Right lobe of liver (tissue), 6 donors: Measurements from ENCODE around the gene SEMA3E. TPM values are rescaled to one million over a fixed set of nuclear protein-coding genes. Genes with fewer than 3 reads are reported as not detected.

Experiments
- ATAC-seq, 4 donors: fragments of 200-7000 bp; cut with Tn5 transposase; one replicate each; pipeline ENCODE4 v1.9.1; 2020; ENCODE audit warnings: mild to moderate bottlenecking in 4 of 4, moderate library complexity in 4 of 4
- DNase-seq, 3 donors: peaks; one replicate each; pipeline ENCODE4 v3.0.0-alpha.2; 2020
- H3K27ac ChIP-seq, 3 donors: fragments of 200-600 bp; one replicate each; pipeline ENCODE4 v1.8.0; 2022
- H3K27me3 ChIP-seq, 2 donors: fragments of 200-600 bp; one replicate each; pipeline ENCODE4 v1.8.0; 2022
- H3K36me3 ChIP-seq, 4 donors: fragments of 200-600 bp; sonication (generic) in 1 of 4; one replicate each; pipeline versions ENCODE4 v1.5.1 to v1.8.0; 2017 to 2022; ENCODE audit warnings: control low read depth in 1 of 4
- H3K4me1 ChIP-seq, 4 donors: fragments of 200-600 bp; sonication (generic) in 1 of 4; one replicate each; pipeline versions ENCODE4 v1.5.1 to v1.8.0; 2017 to 2022; ENCODE audit warnings: control low read depth in 1 of 4
- H3K4me3 ChIP-seq, 3 donors: fragments of 200-600 bp; one replicate each; pipeline ENCODE4 v1.8.0; 2022
- H3K9me3 ChIP-seq, 4 donors: fragments of 200-600 bp; sonication (generic) in 1 of 4; one replicate each; pipeline versions ENCODE4 v1.5.1 to v1.8.0; 2017 to 2022; ENCODE audit warnings: control low read depth in 1 of 4
- POLR2A ChIP-seq: fragments of 450-650 bp; IDR thresholded peaks from one replicate; pipeline ENCODE4 v1.6.1; 2017; ENCODE audit warnings: antibody characterized with exemption, mild to moderate bottlenecking
- WGBS: methylation state at CpG from one replicate; pipeline ENCODE4 v1.1.6; 2018; ENCODE audit warnings: low coverage, low lambda C conversion rate; ENCODE audit not compliant: insufficient coverage; ENCODE audit errors: missing lambda C conversion rate; 5-methylcytosine and 5-hydroxymethylcytosine counted together
- intact Hi-C, 2 donors: fragments of 100-400 bp; cut with DNase I; formaldehyde crosslinking; loops; one replicate each; pipeline versions ENCODE4 v1.11.2 to v1.14.1; 2022
- total RNA-seq, 6 experiments: library from RNA; depleted of rRNA in 2 of 6; stranded (reverse); fragments of >200 nt in 2 of 6; fragmentation: NEBNext Ultra II Directional in 3 of 6; extraction: Animal tissue kit (Norgen Biotek cat#: 25700) in 3 of 6; gene quantifications; one replicate each; pipeline versions ENCODE4 v1.1.0 to v1.2.4, GENCODE V29; 2016 to 2023
- TF ChIP-seq, protein P1 (sequence below), 4 donors: fragments of 200-600 bp in 3 of 4; fragments of 450-650 bp in 1 of 4; IDR thresholded peaks; one replicate each; pipeline versions ENCODE4 v1.5.1 to v1.8.0; 2016 to 2022; ENCODE audit warnings: antibody characterized with exemption in 4 of 4, mild to moderate bottlenecking in 2 of 4
- donor health status: DM: no; HTN: yes; CAD: no.
- donor health status: DM: no; HTN: no; CAD: no.
- donor health status: DM: no; HTN: no; CAD: no.
- donor health status: DM: no; HTN: yes; CAD: no.
- donor health status: DM: no; HTN: yes; CAD: no.

The SEMA3E gene
- total RNA-seq, 6 experiments from 2014 or later, result 0.06 to 1.0 (median 0.32) TPM

DNA sequence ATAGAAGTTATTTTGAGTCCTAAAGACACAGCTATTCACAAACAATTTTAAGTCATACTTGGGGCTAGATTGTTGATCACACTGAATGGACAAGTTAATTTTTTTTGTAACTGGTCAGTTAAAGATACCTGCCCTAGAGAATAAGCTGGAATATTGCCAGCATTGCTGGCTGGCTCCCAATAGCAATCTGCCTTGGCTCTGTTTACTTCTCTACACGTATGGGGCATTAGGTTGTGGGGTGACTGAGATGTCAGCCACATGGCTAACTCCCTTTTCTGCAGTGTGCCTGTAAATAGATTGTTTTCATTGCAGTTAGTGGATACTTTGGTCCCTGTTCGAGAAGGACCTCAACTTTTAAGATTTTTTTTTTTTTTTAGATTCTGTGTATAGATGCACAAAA, 128.2 kb downstream of the SEMA3E start:
- H3K27me3 ChIP-seq, result no peaks in the 10 kb centered on the region
- DNase-seq (no peak), ATAC-seq (no peak)
- TF ChIP-seq, protein P1, sequence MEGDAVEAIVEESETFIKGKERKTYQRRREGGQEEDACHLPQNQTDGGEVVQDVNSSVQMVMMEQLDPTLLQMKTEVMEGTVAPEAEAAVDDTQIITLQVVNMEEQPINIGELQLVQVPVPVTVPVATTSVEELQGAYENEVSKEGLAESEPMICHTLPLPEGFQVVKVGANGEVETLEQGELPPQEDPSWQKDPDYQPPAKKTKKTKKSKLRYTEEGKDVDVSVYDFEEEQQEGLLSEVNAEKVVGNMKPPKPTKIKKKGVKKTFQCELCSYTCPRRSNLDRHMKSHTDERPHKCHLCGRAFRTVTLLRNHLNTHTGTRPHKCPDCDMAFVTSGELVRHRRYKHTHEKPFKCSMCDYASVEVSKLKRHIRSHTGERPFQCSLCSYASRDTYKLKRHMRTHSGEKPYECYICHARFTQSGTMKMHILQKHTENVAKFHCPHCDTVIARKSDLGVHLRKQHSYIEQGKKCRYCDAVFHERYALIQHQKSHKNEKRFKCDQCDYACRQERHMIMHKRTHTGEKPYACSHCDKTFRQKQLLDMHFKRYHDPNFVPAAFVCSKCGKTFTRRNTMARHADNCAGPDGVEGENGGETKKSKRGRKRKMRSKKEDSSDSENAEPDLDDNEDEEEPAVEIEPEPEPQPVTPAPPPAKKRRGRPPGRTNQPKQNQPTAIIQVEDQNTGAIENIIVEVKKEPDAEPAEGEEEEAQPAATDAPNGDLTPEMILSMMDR (IDR thresholded peaks at IDR 0.05), result no peak
- TF ChIP-seq POLR2A, result no peak
- 14% methylated on average over 2 of the region's 2 CpGs for WGBS
- H3K36me3 ChIP-seq, result no peaks in the 10 kb centered on the region
- no peak overlapping the region for H3K4me3 ChIP-seq
- no peak overlapping the region for H3K27ac ChIP-seq
- H3K4me1 ChIP-seq, result no peaks in the 10 kb centered on the region
- H3K9me3 ChIP-seq, result no peaks in the 10 kb centered on the region
- intact Hi-C loops, result no loop called here

- H3K27ac ChIP-seq, result no peak overlapping the region
- intact Hi-C loops, result no loop called here
These were observed 129.7 kb downstream of the SEMA3E start for GRCh38 chr7:83519240-83519639.

DNA sequence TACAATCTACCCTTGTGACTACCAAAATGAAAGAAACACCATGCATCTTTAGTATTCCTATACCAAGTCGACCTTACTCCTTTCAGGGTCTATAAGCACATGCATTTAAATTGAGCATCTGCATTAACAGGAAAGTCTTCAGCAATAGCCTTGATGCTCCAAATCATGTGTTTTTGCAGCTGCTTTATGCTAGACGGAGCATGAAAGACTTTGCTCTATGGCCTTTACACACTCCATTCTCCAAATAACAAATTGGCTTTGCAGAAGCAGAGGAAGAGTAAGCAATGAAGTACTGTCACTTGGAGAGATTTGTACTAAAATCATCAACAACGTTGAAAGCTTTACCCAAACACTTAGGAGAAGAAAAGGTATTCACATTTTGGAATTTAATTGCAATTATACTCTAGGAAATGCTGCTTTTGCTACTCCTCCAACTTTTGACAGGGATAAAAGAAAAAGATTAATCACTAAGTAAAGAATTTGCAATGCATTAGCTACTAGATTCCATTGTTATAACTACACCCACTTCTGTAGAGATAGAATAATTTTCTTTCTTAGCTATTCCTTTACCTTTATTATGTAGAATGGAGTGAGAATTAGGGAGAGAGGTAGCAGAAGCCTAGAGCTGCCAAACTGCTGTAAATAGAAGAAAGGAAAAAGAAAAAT, 131.8 kb downstream of the SEMA3E start:
- intact Hi-C loops, result no loop called here

More at GRCh38 chr7:83519240-83519639, 129.7 kb downstream of the SEMA3E start:
- 69% methylated on average over 2 of the region's 2 CpGs for WGBS
- Histone ChIP-seq H3K4me1 (no peaks in the 10 kb centered on the region), H3K4me3 (no peak overlapping the region), H3K27me3 (no peaks in the 10 kb centered on the region), H3K9me3 (no peaks in the 10 kb centered on the region), H3K36me3 (no peaks in the 10 kb centered on the region)
- DNase-seq (no peak), ATAC-seq (no peak)
- TF ChIP-seq POLR2A, result no peak
- TF ChIP-seq, protein P1 (IDR thresholded peaks at IDR 0.05), result no peak

GRCh38 chr7:83514977-83515376, 134.0 kb downstream of the SEMA3E start:
- Histone ChIP-seq H3K4me3 (no peak overlapping the region), H3K9me3 (no peaks in the 10 kb centered on the region), H3K27ac (no peak overlapping the region), H3K36me3 (no peaks in the 10 kb centered on the region), H3K27me3 (no peaks in the 10 kb centered on the region), H3K4me1 (no peaks in the 10 kb centered on the region)
- intact Hi-C loops, result no loop called here
- no peak for ATAC-seq
- no peak for DNase-seq
- TF ChIP-seq, protein P1 (IDR thresholded peaks at IDR 0.05), result no peak
- TF ChIP-seq POLR2A, result no peak
- WGBS, result 29% methylated on average over 3 of the region's 3 CpGs

More for the DNA sequence above, 131.8 kb downstream of the SEMA3E start:
- DNase-seq (no peak), ATAC-seq (no peak)
- Histone ChIP-seq H3K36me3 (no peaks in the 10 kb centered on the region), H3K4me3 (no peak overlapping the region), H3K27me3 (no peaks in the 10 kb centered on the region), H3K4me1 (no peaks in the 10 kb centered on the region), H3K27ac (no peak overlapping the region), H3K9me3 (no peaks in the 10 kb centered on the region)
- WGBS, result 26% methylated on average over 3 of the region's 3 CpGs
- TF ChIP-seq, protein P1 (IDR thresholded peaks at IDR 0.05), result no peak
- no peak for TF ChIP-seq POLR2A
